CD4-positive, alpha-beta T cell treated with Interferon alpha-2 for 1 hour (primary cell): Measurements from ENCODE around the gene ANKDD1B.

Experiments
- DNase-seq, 2 donors: peaks; one replicate each; pipeline ENCODE4 v3.0.0-alpha.2; 2020 to 2022

Gene ANKDD1B

GRCh38 chr5:75616971-75617621 lies 5.8 kb downstream of the ANKDD1B start:
- no peak for DNase-seq

- DNase-seq, result no peak
Observed at GRCh38 chr5:75617736-75618352, 6.6 kb downstream of the ANKDD1B start.

- no peak for DNase-seq
Observed at GRCh38 chr5:75620184-75620959, 9.1 kb downstream of the ANKDD1B start.

- no peak for DNase-seq
Observed at GRCh38 chr5:75622564-75622963, 11.3 kb downstream of the ANKDD1B start.

GRCh38 chr5:75623846-75624245 lies 12.6 kb downstream of the ANKDD1B start:
- DNase-seq, result no peak

GRCh38 chr5:75626959-75627358 lies 15.7 kb downstream of the ANKDD1B start:
- no peak for DNase-seq

- no peak for DNase-seq
Observed at GRCh38 chr5:75627801-75628200, 16.5 kb downstream of the ANKDD1B start.

- DNase-seq, result no peak
Observed at GRCh38 chr5:75630875-75631274, 19.6 kb downstream of the ANKDD1B start.

GRCh38 chr5:75632321-75632720 lies 21.1 kb downstream of the ANKDD1B start:
- DNase-seq, result no peak

GRCh38 chr5:75637949-75638348 lies 26.7 kb downstream of the ANKDD1B start:
- DNase-seq, result no peak

GRCh38 chr5:75639535-75640311 lies 28.5 kb downstream of the ANKDD1B start:
- DNase-seq, result no peak

GRCh38 chr5:75640395-75640794 lies 29.1 kb downstream of the ANKDD1B start:
- DNase-seq, result no peak

- no peak for DNase-seq
Observed at GRCh38 chr5:75640826-75641225, 29.6 kb downstream of the ANKDD1B start.

- no peak for DNase-seq
Observed at GRCh38 chr5:75648712-75649111, 37.5 kb downstream of the ANKDD1B start.

GRCh38 chr5:75651575-75652238 lies 40.5 kb downstream of the ANKDD1B start:
- no peak for DNase-seq

- DNase-seq, result no peak
Observed at GRCh38 chr5:75653521-75653920, 42.3 kb downstream of the ANKDD1B start.

GRCh38 chr5:75654693-75655295 lies 43.5 kb downstream of the ANKDD1B start:
- no peak for DNase-seq

GRCh38 chr5:75656311-75657003 lies 45.2 kb downstream of the ANKDD1B start:
- no peak for DNase-seq

GRCh38 chr5:75659791-75660450 lies 48.7 kb downstream of the ANKDD1B start:
- DNase-seq, result no peak

GRCh38 chr5:75660678-75661465 lies 49.6 kb downstream of the ANKDD1B start:
- DNase-seq, result peak in 1 of 2 donors; percentile 3
